Naive thymus-derived CD8-positive, alpha-beta T cell (primary cell): ENCODE measurements around the gene ASIC3. TPM values are rescaled to one million over a fixed set of nuclear protein-coding genes. Genes with fewer than 3 reads are reported as not detected.
"Not testable (repeated sequence)": the region's sequence is repeated elsewhere in the genome, so short reads cannot be mapped to it uniquely, and the experiment has no call there.

Experiments used
- ATAC-seq, 2 donors: fragments of 150-1000 bp; cut with Tn5 transposase in 1 of 2; sonication (Bioruptor Pico), chemical (Tn5 transposase) in 1 of 2; 1 replicate in 1 of 2; 2 replicates in 1 of 2; pipeline ENCODE4 v1.10.0; 2021; ENCODE audit warnings: mild to moderate bottlenecking in 2 of 2, moderate library complexity in 2 of 2
- POLR2A ChIA-PET: fragments of 350-600 bp; sonication (Branson Sonifier 250); formaldehyde crosslinking; loops from one replicate; lab custom pipeline; 2021; ENCODE audit warnings: antibody characterized with exemption; lab: Charles Lee
- DNase-seq, 10 donors: peaks; one replicate each; pipeline versions ENCODE4 v3.0.0 to v3.0.0-alpha.2; 2020 to 2022
- H3K27ac Mint-ChIP-seq, 10 donors: one replicate each; pipeline ENCODE4 v1.8.0; 2020 to 2022; ENCODE audit warnings: mild to moderate bottlenecking in 10 of 10, mixed read lengths in 10 of 10, moderate library complexity in 4 of 10, inconsistent platforms in 1 of 10
- H3K27me3 Mint-ChIP-seq, 5 donors: one replicate each; pipeline ENCODE4 v1.8.0; 2021 to 2022; ENCODE audit warnings: mixed read lengths in 5 of 5
- H3K36me3 Mint-ChIP-seq, 3 donors: one replicate each; pipeline ENCODE4 v1.8.0; 2020 to 2022; ENCODE audit warnings: mixed read lengths in 3 of 3, mild to moderate bottlenecking in 2 of 3, inconsistent platforms in 1 of 3
- H3K4me1 Mint-ChIP-seq, 4 donors: one replicate each; pipeline ENCODE4 v1.8.0; 2021 to 2022; ENCODE audit warnings: mixed read lengths in 4 of 4
- H3K4me3 Mint-ChIP-seq, 10 donors: one replicate each; pipeline ENCODE4 v1.8.0; 2020 to 2022; ENCODE audit warnings: mild to moderate bottlenecking in 10 of 10, mixed read lengths in 10 of 10, moderate library complexity in 6 of 10, inconsistent platforms in 1 of 10
- H3K9me3 Mint-ChIP-seq, 9 donors: one replicate each; pipeline ENCODE4 v1.8.0; 2020 to 2022; ENCODE audit warnings: mixed read lengths in 9 of 9, mild to moderate bottlenecking in 3 of 9, inconsistent platforms in 1 of 9, moderate library complexity in 1 of 9
- polyA plus RNA-seq, 3 donors: library from polyadenylated mRNA; unstranded; fragments of 300-500 nt; fragmentation: Illumina TruSeq; gene quantifications; one replicate each; pipeline ENCODE4 v1.2.3, GENCODE V29; 2021
- total RNA-seq, 8 experiments: library from RNA in 2 of 8; stranded (reverse) in 2 of 8; gene quantifications; one replicate each; pipeline ENCODE4 v1.2.3 and lab custom pipeline; 2021 to 2026

The ASIC3 gene
- total and polyA plus RNA-seq, 5 experiments from 2014 or later, result 13.5 TPM; not detected in 3

DNA sequence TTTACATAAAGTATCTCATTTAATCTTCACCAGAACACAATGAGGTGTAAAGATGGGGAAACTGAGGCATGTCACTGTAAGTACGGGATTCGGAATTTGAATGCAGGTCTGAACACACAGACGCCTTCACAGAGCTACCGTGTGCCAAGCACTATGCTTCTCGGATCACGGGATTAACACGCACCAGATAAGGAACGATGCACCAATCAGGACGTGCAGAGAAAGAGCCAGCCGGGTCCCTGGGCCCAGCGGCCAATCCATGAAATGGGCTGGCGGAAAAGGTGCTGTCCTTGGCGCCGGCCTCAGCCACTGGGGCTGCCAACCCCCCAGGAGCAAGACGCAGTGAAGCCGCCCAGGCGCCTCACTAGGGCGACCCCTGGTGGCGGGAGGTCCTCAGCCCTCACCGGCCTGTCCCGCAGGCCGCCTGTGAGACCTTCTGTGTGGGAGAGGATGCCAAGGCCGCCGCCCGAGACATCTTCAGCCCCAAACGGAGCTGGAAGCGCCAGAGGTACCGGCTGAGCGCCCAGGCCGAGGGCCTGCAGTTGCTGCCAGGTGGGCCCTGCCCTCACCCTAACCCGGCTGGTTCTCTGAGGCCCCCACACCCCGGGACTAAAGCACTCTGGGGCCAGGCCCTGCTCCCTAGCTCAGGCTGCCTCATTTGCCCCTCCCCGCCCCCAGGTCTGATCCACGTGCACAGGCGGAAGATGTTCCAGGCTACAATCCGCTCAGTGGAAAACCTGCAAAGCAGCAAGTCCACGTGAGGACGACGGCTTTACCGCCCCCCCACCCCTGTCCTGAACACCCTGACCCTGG lies 39.6 kb upstream of the ASIC3 start:
- POLR2A ChIA-PET, result interaction anchor here (0.6 to 7.2 kb wide), 12 partner anchors 10 to 429 kb away, joined by 3 to 65 read pairs (median 4); partner anchors contain the start of genes ABCB8 and NOS3
- peak; percentile 39 to 49 for ATAC-seq
- Mint-ChIP-seq H3K9me3 (no peaks in the 10 kb centered on the region), H3K27me3 (peaks cover 0 to 2% (median 0%) of the 10 kb centered on the region in 5 donors), H3K27ac (peak overlapping the region; percentile 84 to 97 (median 94)), H3K36me3 (no peaks in the 10 kb centered on the region), H3K4me3 (peak overlapping the region; percentile 72 to 89 (median 84)), H3K4me1 (peaks cover 26 to 66% (median 62%) of the 10 kb centered on the region in 4 donors)
- DNase-seq, result peak; percentile 56 to 85 (median 70)

- Mint-ChIP-seq H3K27me3 (peaks cover 0 to 3% (median 0%) of the 10 kb centered on the region in 5 donors), H3K4me3 (peak overlapping the region in 4 of 10 donors; percentile 20 to 83 (median 64)), H3K27ac (peak overlapping the region in 7 of 10 donors; percentile 31 to 99 (median 93)), H3K9me3 (no peaks in the 10 kb centered on the region), H3K36me3 (no peaks in the 10 kb centered on the region), H3K4me1 (peaks cover 28 to 73% (median 69%) of the 10 kb centered on the region in 4 donors)
- POLR2A ChIA-PET, result interaction anchor here (0.6 to 7.2 kb wide), 13 partner anchors 9 to 642 kb away, joined by 3 to 65 read pairs (median 4); partner anchors contain the start of genes ABCB8 and NOS3
- DNase-seq (no peak), ATAC-seq (no peak)
Measured at GRCh38 chr7:151009327-151010036, 38.8 kb upstream of the ASIC3 start.

GRCh38 chr7:151010037-151010306 lies 38.4 kb upstream of the ASIC3 start:
- Mint-ChIP-seq H3K27ac (peak overlapping the region in 9 of 10 donors; percentile 69 to 100 (median 95)), H3K4me3 (peak overlapping the region in 4 of 10 donors; percentile 33 to 74 (median 64)), H3K4me1 (peaks cover 30 to 78% (median 73%) of the 10 kb centered on the region in 4 donors), H3K9me3 (no peaks in the 10 kb centered on the region), H3K27me3 (peaks cover 0 to 3% (median 0%) of the 10 kb centered on the region in 5 donors), H3K36me3 (no peaks in the 10 kb centered on the region)
- no peak for ATAC-seq
- POLR2A ChIA-PET, result interaction anchor here (0.6 to 7.2 kb wide), 9 partner anchors 8 to 643 kb away, joined by 3 to 65 read pairs (median 7); partner anchors contain the start of gene ABCB8
- no peak for DNase-seq

GRCh38 chr7:151010307-151011096 lies 37.8 kb upstream of the ASIC3 start:
- ATAC-seq, result peak; percentile 1 to 8
- no peaks in the 10 kb centered on the region for H3K9me3 Mint-ChIP-seq
- peaks cover 0 to 3% (median 0%) of the 10 kb centered on the region in 5 donors for H3K27me3 Mint-ChIP-seq
- H3K4me1 Mint-ChIP-seq, result peaks cover 35 to 81% (median 79%) of the 10 kb centered on the region in 4 donors
- H3K27ac Mint-ChIP-seq, result peak overlapping the region; percentile 76 to 100 (median 95)
- POLR2A ChIA-PET, result interaction anchor here (0.6 to 7.2 kb wide), 10 partner anchors 8 to 49 kb away, joined by 3 to 65 read pairs (median 8); partner anchors contain the start of genes ABCB8 and SLC4A2
- peak in 4 of 10 donors; percentile 30 to 48 (median 44) for DNase-seq
- no peaks in the 10 kb centered on the region for H3K36me3 Mint-ChIP-seq
- peak overlapping the region; percentile 4 to 74 (median 62) for H3K4me3 Mint-ChIP-seq

GRCh38 chr7:151011097-151011409 lies 37.3 kb upstream of the ASIC3 start:
- POLR2A ChIA-PET, result interaction anchor here (0.8 to 7.2 kb wide), 6 partner anchors 7 to 48 kb away, joined by 3 to 65 read pairs (median 16); partner anchors contain the start of genes ABCB8 and SLC4A2
- H3K36me3 Mint-ChIP-seq, result no peaks in the 10 kb centered on the region
- DNase-seq (no peak), ATAC-seq (no peak)
- H3K4me1 Mint-ChIP-seq, result peaks cover 37 to 84% (median 80%) of the 10 kb centered on the region in 4 donors
- peaks cover 0 to 3% (median 0%) of the 10 kb centered on the region in 5 donors for H3K27me3 Mint-ChIP-seq
- peak overlapping the region; percentile 76 to 100 (median 95) for H3K27ac Mint-ChIP-seq
- H3K4me3 Mint-ChIP-seq, result peak overlapping the region in 9 of 10 donors; percentile 47 to 74 (median 61)
- no peaks in the 10 kb centered on the region for H3K9me3 Mint-ChIP-seq

DNA sequence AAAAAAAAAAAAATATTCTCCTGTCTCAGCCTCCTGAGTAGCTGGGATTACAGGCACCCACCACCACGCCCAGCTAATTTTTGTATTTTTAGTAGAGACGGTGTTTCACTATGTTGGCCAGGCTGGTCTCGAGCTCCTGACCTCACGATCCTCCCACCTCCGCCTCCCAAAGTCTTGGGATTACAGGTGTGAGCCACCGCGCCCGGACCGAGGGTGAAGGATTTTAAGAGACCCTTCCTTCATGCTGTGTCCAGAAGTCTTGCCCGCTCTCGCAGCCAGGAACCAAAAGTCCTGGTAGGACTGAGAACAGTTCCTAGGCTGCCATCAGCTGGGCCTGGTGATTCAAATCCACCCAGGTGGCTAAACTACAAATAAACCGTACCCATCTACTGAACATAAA lies 36.7 kb upstream of the ASIC3 start:
- DNase-seq, H3K27me3 Mint-ChIP-seq, ATAC-seq, H3K36me3 Mint-ChIP-seq, H3K9me3 Mint-ChIP-seq: not testable (repeated sequence)
- Mint-ChIP-seq H3K27ac (peak overlapping the region; percentile 90 to 100 (median 100)), H3K4me3 (peak overlapping the region in 9 of 10 donors; percentile 24 to 97 (median 66)), H3K4me1 (peaks cover 41 to 90% (median 84%) of the 10 kb centered on the region in 4 donors)
- POLR2A ChIA-PET, result interaction anchor here (0.7 to 7.2 kb wide), 6 partner anchors 7 to 275 kb away, joined by 3 to 65 read pairs (median 16); partner anchors contain the start of gene ABCB8

GRCh38 chr7:151012031-151012692 lies 36.2 kb upstream of the ASIC3 start:
- Mint-ChIP-seq H3K27me3 (peaks cover 0 to 3% (median 0%) of the 10 kb centered on the region in 5 donors), H3K4me3 (peak overlapping the region; percentile 44 to 98 (median 77)), H3K4me1 (peaks cover 45 to 92% (median 88%) of the 10 kb centered on the region in 4 donors), H3K27ac (peak overlapping the region; percentile 93 to 100 (median 100)), H3K9me3 (no peaks in the 10 kb centered on the region), H3K36me3 (no peaks in the 10 kb centered on the region)
- ATAC-seq (no peak), DNase-seq (no peak)
- POLR2A ChIA-PET, result interaction anchor here (0.7 to 7.2 kb wide), 10 partner anchors 6 to 275 kb away, joined by 3 to 65 read pairs (median 16); partner anchors contain the start of genes ABCB8 and CDK5

DNA sequence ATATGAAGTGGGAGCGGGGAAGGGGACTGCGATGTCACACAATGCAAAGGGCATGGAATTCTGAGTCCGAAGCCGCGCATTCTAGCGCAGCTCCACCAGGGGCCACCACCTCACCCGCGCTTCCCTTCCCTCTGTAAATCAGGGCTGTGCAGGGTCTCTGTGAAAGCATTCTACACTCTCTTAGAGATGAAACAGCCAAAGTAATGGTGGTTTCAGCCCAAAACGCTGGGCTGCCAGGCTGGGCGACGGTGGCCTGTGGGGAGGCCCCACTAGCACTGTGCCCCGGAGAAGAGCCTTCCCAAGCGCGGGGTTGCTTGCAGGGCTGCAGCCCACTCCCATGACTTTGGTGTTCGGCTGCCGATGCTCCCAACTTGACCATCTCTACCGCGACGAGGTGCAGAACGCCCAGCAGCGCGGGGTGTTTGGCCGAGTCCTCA lies 35.4 kb upstream of the ASIC3 start:
- Mint-ChIP-seq H3K4me3 (peak overlapping the region; percentile 44 to 98 (median 77)), H3K27me3 (peaks cover 0 to 3% (median 0%) of the 10 kb centered on the region in 5 donors), H3K27ac (peak overlapping the region; percentile 93 to 100 (median 100)), H3K4me1 (peaks cover 44 to 92% (median 88%) of the 10 kb centered on the region in 4 donors), H3K36me3 (no peaks in the 10 kb centered on the region), H3K9me3 (no peaks in the 10 kb centered on the region)
- ATAC-seq, result peak; percentile 2 to 4
- POLR2A ChIA-PET, result interaction anchor here (0.9 to 3.9 kb wide), 7 partner anchors 14 to 45 kb away, joined by 3 to 37 read pairs (median 17); partner anchors contain the start of genes ABCB8 and CDK5
- DNase-seq, result peak in 1 of 10 donors; percentile 44

DNA sequence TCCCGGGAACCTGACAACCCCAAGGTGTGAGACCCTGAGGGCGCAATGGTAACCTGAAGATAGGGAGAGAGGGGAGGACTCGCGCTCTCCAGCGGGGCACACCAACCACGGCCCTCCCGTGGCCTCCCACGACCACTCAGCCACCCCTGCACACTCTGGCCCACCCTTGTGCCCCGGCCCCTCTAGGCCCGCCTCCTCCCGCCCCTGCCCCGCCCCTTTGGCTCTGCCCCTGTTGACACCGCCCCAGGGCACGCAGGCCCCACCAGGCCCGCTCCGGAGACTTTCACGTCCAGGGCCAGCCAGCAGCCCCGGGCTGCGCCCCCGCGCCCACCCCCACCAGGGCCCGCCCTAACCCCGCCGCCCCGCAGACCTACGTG lies 35.0 kb upstream of the ASIC3 start:
- POLR2A ChIA-PET, result interaction anchor here (0.6 to 3.7 kb wide), 18 partner anchors 8 to 529 kb away, joined by 3 to 37 read pairs (median 4); partner anchors contain the start of genes ABCB8, ABCF2, CDK5 and FASTK
- no peak for DNase-seq
- H3K4me3 Mint-ChIP-seq, result peak overlapping the region; percentile 72 to 98 (median 95)

DNA sequence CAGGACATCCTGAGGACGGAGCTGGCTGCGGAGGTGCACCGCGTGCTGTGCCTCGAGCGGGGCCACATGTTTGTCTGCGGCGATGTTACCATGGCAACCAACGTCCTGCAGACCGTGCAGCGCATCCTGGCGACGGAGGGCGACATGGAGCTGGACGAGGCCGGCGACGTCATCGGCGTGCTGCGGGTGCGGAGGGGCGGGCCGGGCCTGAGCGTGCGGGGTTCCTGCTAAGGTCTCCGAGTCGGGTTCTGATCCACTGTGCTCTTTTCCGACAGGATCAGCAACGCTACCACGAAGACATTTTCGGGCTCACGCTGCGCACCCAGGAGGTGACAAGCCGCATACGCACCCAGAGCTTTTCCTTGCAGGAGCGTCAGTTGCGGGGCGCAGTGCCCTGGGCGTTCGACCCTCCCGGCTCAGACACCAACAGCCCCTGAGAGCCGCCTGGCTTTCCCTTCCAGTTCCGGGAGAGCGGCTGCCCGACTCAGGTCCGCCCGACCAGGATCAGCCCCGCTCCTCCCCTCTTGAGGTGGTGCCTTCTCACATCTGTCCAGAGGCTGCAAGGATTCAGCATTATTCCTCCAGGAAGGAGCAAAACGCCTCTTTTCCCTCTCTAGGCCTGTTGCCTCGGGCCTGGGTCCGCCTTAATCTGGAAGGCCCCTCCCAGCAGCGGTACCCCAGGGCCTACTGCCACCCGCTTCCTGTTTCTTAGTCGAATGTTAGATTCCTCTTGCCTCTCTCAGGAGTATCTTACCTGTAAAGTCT lies 34.4 kb upstream of the ASIC3 start:
- POLR2A ChIA-PET, result interaction anchor here (0.6 to 3.7 kb wide), 20 partner anchors 8 to 1412 kb away, joined by 3 to 37 read pairs (median 4); partner anchors contain the start of genes ABCB8, ABCF2, CDK5 and FASTK
- DNase-seq, result peak; percentile 82 to 99 (median 94)
- Mint-ChIP-seq H3K9me3 (no peaks in the 10 kb centered on the region), H3K4me1 (peaks cover 51 to 92% (median 87%) of the 10 kb centered on the region in 4 donors), H3K27ac (peak overlapping the region; percentile 98 to 100 (median 100)), H3K4me3 (peak overlapping the region; percentile 86 to 98 (median 96)), H3K27me3 (peaks cover 0 to 3% (median 0%) of the 10 kb centered on the region in 5 donors), H3K36me3 (no peaks in the 10 kb centered on the region)
- peak; percentile 64 to 71 for ATAC-seq

More for the DNA sequence above, 35.0 kb upstream of the ASIC3 start:
- no peaks in the 10 kb centered on the region for H3K9me3 Mint-ChIP-seq
- H3K36me3 Mint-ChIP-seq, result no peaks in the 10 kb centered on the region
- peaks cover 47 to 92% (median 88%) of the 10 kb centered on the region in 4 donors for H3K4me1 Mint-ChIP-seq
- H3K27me3 Mint-ChIP-seq, result peaks cover 0 to 3% (median 0%) of the 10 kb centered on the region in 5 donors
- no peak for ATAC-seq
- peak overlapping the region in 9 of 10 donors; percentile 98 to 100 (median 100) for H3K27ac Mint-ChIP-seq
